A673 (cell line): ENCODE data around the gene MROH2B. TPM values are rescaled to one million over a fixed set of nuclear protein-coding genes. Genes with fewer than 3 reads are reported as not detected.

Experiments used
- BruUV-seq: library from RNA; stranded (reverse); fragments of 400-500 nt; replicated peaks from 2 replicates; lab custom pipeline; 2021; lab: Mats Ljungman, UMichigan
- CTCF ChIA-PET: fragments of 300-600 bp; sonication (Branson Sonifier 250); formaldehyde crosslinking; loops from one replicate; lab custom pipeline; 2022; ENCODE audit warnings: antibody characterized with exemption; lab: Charles Lee
- POLR2A ChIA-PET: fragments of 300-600 bp; sonication (Branson Sonifier 250); formaldehyde crosslinking; loops from one replicate; lab custom pipeline; 2022; ENCODE audit warnings: antibody characterized with exemption; ENCODE audit not compliant: low non-redundant PET; lab: Charles Lee
- DNase-seq: peaks from one replicate; pipeline ENCODE4 v3.0.0-alpha.2; 2015; ENCODE audit warnings: low spot score
- H3K27ac ChIP-seq: fragments of 200-600 bp; sonication (generic); 2 replicates; pipeline ENCODE4 v1.5.1; 2016; ENCODE audit warnings: mixed run types, low read depth, mild to moderate bottlenecking, mixed read lengths, antibody characterized with exemption, low read length; ENCODE audit not compliant: poor library complexity, severe bottlenecking
- H3K27me3 ChIP-seq: fragments of 200-600 bp; sonication (generic); replicated peaks from 2 replicates; pipeline ENCODE4 v1.6.1; 2017; ENCODE audit warnings: mixed run types, low read depth, mild to moderate bottlenecking, mixed read lengths, antibody characterized with exemption, low read length; ENCODE audit not compliant: insufficient read depth, poor library complexity
- H3K36me3 ChIP-seq: fragments of 200-600 bp; sonication (generic); 2 replicates; pipeline ENCODE4 v1.6.1; 2016; ENCODE audit warnings: mixed run types, mild to moderate bottlenecking, mixed read lengths, antibody characterized with exemption, low read length; ENCODE audit not compliant: insufficient read depth, poor library complexity, severe bottlenecking
- H3K4me1 ChIP-seq: fragments of 200-600 bp; sonication (generic); 2 replicates; pipeline ENCODE4 v1.6.1; 2017; ENCODE audit warnings: mixed run types, mild to moderate bottlenecking, mixed read lengths, antibody characterized with exemption, low read length; ENCODE audit not compliant: insufficient read depth, poor library complexity, severe bottlenecking
- H3K4me3 ChIP-seq: fragments of 200-600 bp; sonication (generic); 2 replicates; pipeline ENCODE4 v1.5.1; 2016; ENCODE audit warnings: low read depth, mixed run types, mild to moderate bottlenecking, mixed read lengths, low read length; ENCODE audit not compliant: poor library complexity, severe bottlenecking
- H3K9me3 ChIP-seq: fragments of 200-600 bp; sonication (generic); 2 replicates; pipeline ENCODE4 v1.6.1; 2016; ENCODE audit warnings: mixed run types, low read depth, mild to moderate bottlenecking, mixed read lengths, antibody characterized with exemption, low read length; ENCODE audit not compliant: poor library complexity, severe bottlenecking
- CTCF ChIP-seq: fragments of 300-800, 200-600 bp; sonication (generic); conservative IDR thresholded peaks from 2 replicates; pipeline ENCODE4 v1.5.1; 2017; ENCODE audit warnings: low read depth, mild to moderate bottlenecking, antibody characterized with exemption, low read length, moderate library complexity, mixed read lengths
- EZH2 ChIP-seq: fragments of 200-600 bp; sonication (generic); IDR thresholded peaks from 2 replicates; pipeline ENCODE4 v1.6.1; 2017; ENCODE audit warnings: borderline replicate concordance, low read depth, mild to moderate bottlenecking, mixed read lengths, antibody characterized with exemption, low read length; ENCODE audit not compliant: poor library complexity, severe bottlenecking
- intact Hi-C: fragments of 100-400 bp; cut with micrococcal nuclease; formaldehyde crosslinking; loops from one replicate; pipeline ENCODE4 v1.10.0; 2022; ENCODE audit not compliant: unreplicated experiment
- total RNA-seq: library from RNA; stranded (reverse); gene quantifications from 2 replicates; pipeline ENCODE4 v1.2.3, GENCODE V29; 2021

MROH2B gene
- total RNA-seq, 1 experiment from 2014 or later = not detected

- Histone ChIP-seq H3K9me3 (no peaks in the 10 kb centered on the region), H3K4me1 (peaks cover 4% of the 10 kb centered on the region), H3K27me3 (no peaks in the 10 kb centered on the region), H3K4me3 (no peak overlapping the region), H3K36me3 (no peaks in the 10 kb centered on the region), H3K27ac (no peak overlapping the region)
- DNase-seq = no peak
- no TSS peak for BruUV-seq
- ChIA-PET POLR2A (interaction anchor here (0.5 kb wide), 1 partner anchor 548 kb away, joined by 3 read pairs; no protein-coding TSS in a partner anchor), CTCF (no interaction called here)
- intact Hi-C loops = no loop called here
- no peak for TF ChIP-seq EZH2
- no peak for TF ChIP-seq CTCF
These were observed 95.1 kb downstream of the MROH2B start for GRCh38 chr5:40976041-40976440.

DNA sequence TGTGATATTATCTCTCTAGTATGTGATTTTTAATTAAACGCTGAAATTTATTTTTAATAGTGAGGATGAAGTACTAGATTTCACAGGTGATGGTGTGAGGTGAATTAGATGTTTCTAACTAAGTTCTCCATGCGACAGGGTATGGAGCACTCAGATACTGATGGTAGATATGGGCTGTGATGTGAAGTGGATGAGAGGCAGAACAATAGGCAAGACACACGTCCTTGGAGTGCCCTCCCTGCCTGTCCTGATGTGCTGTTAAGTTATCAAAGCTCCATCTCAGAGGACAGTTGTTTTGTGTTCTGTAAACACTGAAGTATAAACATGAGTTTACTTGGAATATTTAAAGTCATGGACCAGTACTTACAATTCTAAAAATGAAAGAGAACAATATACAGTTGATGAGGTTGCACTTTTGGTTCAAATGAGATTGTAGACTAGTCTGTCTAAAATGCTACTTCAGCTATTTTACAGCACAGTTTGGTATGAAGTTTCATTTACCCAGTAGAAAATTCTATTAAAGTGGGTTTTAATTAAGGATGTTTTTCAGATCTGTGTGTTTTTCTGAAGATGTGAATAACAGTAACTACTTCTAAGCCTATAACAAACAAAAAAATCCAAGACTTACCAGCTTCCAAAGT is 97.7 kb downstream of the MROH2B start:
- no peak for DNase-seq
- no peak for TF ChIP-seq EZH2
- no peak for TF ChIP-seq CTCF
- intact Hi-C loops = no loop called here
- no peak overlapping the region for H3K4me3 ChIP-seq
- CTCF ChIA-PET = no interaction called here
- H3K36me3 ChIP-seq = no peaks in the 10 kb centered on the region
- no peaks in the 10 kb centered on the region for H3K27me3 ChIP-seq
- no peaks in the 10 kb centered on the region for H3K9me3 ChIP-seq
- no peak overlapping the region for H3K27ac ChIP-seq
- no TSS peak for BruUV-seq
- POLR2A ChIA-PET = no interaction called here
- H3K4me1 ChIP-seq = peaks cover 4% of the 10 kb centered on the region

DNA sequence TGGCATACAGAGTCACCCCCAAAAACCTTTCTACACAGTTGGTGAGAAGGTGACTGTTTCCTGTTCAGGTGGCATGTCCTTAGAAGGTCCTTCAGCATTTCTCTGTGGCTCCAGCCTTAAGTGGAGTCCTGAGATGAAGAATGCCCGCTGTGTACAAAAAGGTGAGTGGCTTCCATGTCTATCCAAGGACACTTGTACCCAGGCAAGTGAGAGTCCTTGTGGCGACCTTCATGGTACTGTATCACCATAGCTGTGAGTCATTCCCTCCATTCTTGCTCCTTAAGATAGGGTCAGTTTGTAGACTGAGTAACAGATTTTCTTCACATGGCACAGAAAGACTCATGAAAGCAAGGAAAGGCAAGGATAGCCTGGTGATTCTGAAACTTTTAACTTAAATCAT is 98.7 kb downstream of the MROH2B start:
- Histone ChIP-seq H3K36me3 (no peaks in the 10 kb centered on the region), H3K27me3 (no peaks in the 10 kb centered on the region), H3K4me3 (no peak overlapping the region), H3K27ac (no peak overlapping the region), H3K4me1 (peaks cover 4% of the 10 kb centered on the region), H3K9me3 (no peaks in the 10 kb centered on the region)
- TF ChIP-seq CTCF = no peak
- no peak for TF ChIP-seq EZH2
- POLR2A ChIA-PET = no interaction called here
- intact Hi-C loops = no loop called here
- CTCF ChIA-PET = no interaction called here
- BruUV-seq = no TSS peak
- no peak for DNase-seq
